Measurements from ENCODE around the gene KIF25.

Gene KIF25

GRCh38 chr6:168082860-168083513, 85.5 kb downstream of the KIF25 start:
- TF ChIP-seq CTCF (IDR thresholded peaks at IDR 0.05): no peak

- no peak for TF ChIP-seq CTCF (IDR thresholded peaks at IDR 0.05)
These were observed 86.0 kb downstream of the KIF25 start for GRCh38 chr6:168083514-168083885.

- TF ChIP-seq CTCF (IDR thresholded peaks at IDR 0.05): no peak
These were observed 87.1 kb downstream of the KIF25 start for GRCh38 chr6:168084465-168085160.

- TF ChIP-seq CTCF (IDR thresholded peaks at IDR 0.05): no peak
These were observed 88.6 kb downstream of the KIF25 start for GRCh38 chr6:168086066-168086465.

GRCh38 chr6:168086616-168087015, 89.1 kb downstream of the KIF25 start:
- no peak for TF ChIP-seq CTCF (IDR thresholded peaks at IDR 0.05)

GRCh38 chr6:168087436-168088160, 90.1 kb downstream of the KIF25 start:
- TF ChIP-seq CTCF (IDR thresholded peaks at IDR 0.05): no peak

GRCh38 chr6:168088161-168089053, 90.9 kb downstream of the KIF25 start:
- TF ChIP-seq CTCF (IDR thresholded peaks at IDR 0.05): no peak
